Thymus (tissue), 14 donors: ENCODE data around the gene CELA1. TPM values are rescaled to one million over a fixed set of nuclear protein-coding genes. Genes with fewer than 3 reads are reported as not detected.

ENCODE experiments used
- DNase-seq, 9 donors: peaks; one replicate each; pipeline ENCODE4 v3.0.0-alpha.2; 2013; ENCODE audit warnings: low spot score in 9 of 9, low read depth in 6 of 9, missing footprints in 1 of 9
- H3K27ac ChIP-seq, 2 donors: one replicate each; pipeline ENCODE4 v1.5.1; 2013; ENCODE audit warnings: control low read depth in 1 of 2, low read depth in 1 of 2, low read length in 1 of 2, mild to moderate bottlenecking in 1 of 2, moderate library complexity in 1 of 2
- H3K27me3 ChIP-seq, 2 donors: one replicate each; pipeline ENCODE4 v1.5.1; 2013; ENCODE audit warnings: low read length in 1 of 2; ENCODE audit not compliant: control insufficient read depth in 2 of 2, insufficient read depth in 1 of 2
- H3K36me3 ChIP-seq, 2 donors: one replicate each; pipeline ENCODE4 v1.5.1; 2013; ENCODE audit warnings: low read length in 1 of 2, mild to moderate bottlenecking in 1 of 2, moderate library complexity in 1 of 2; ENCODE audit not compliant: control insufficient read depth in 2 of 2, insufficient read depth in 2 of 2
- H3K4me1 ChIP-seq, 2 donors: one replicate each; pipeline ENCODE4 v1.5.1; 2013; ENCODE audit warnings: low read length in 2 of 2; ENCODE audit not compliant: control insufficient read depth in 2 of 2, insufficient read depth in 2 of 2
- H3K4me3 ChIP-seq, 2 donors: one replicate each; pipeline ENCODE4 v1.5.1; 2013; ENCODE audit warnings: low read length in 2 of 2, control low read depth in 1 of 2, mild to moderate bottlenecking in 1 of 2
- H3K9me3 ChIP-seq, 2 donors: one replicate each; pipeline ENCODE4 v1.5.1; 2013; ENCODE audit warnings: low read length in 1 of 2, mild to moderate bottlenecking in 1 of 2; ENCODE audit not compliant: control insufficient read depth in 2 of 2, insufficient read depth in 1 of 2
- WGBS: extraction: QIAGEN DNeasy Blood & Tissue Kit; methylation state at CpG from one replicate; pipeline ENCODE4 v1.1.7; 2013; 5-methylcytosine and 5-hydroxymethylcytosine counted together
- long read RNA-seq, 10 donors: transcript quantifications; one replicate each; lab custom pipeline, GENCODE V29; 2026
- polyA plus RNA-seq: library from polyadenylated mRNA; stranded (reverse); fragments of 200-250 nt; gene quantifications from one replicate; pipeline ENCODE4 v1.2.3, GENCODE V29; 2013
- total RNA-seq: library from RNA; stranded (reverse); fragments of 120-200 nt; gene quantifications from one replicate; pipeline ENCODE4 v1.2.4, GENCODE V29; 2013
- donor health status: healthy.

Gene CELA1
- total RNA-seq (0.09 TPM), polyA plus RNA-seq (0.71 TPM)
- long read RNA-seq, donor 1: 0 reads
- long read RNA-seq, donor 2: 0 reads
- long read RNA-seq, donor 3: 0 reads
- long read RNA-seq, donor 4: 0 reads
- long read RNA-seq, donor 5: 0 reads
- long read RNA-seq, donor 6: 0 reads
- long read RNA-seq, donor 7: 0 reads
- long read RNA-seq, donor 8: 0 reads
- long read RNA-seq, donor 9: 0 reads
- long read RNA-seq, donor 10: 0 reads

DNA sequence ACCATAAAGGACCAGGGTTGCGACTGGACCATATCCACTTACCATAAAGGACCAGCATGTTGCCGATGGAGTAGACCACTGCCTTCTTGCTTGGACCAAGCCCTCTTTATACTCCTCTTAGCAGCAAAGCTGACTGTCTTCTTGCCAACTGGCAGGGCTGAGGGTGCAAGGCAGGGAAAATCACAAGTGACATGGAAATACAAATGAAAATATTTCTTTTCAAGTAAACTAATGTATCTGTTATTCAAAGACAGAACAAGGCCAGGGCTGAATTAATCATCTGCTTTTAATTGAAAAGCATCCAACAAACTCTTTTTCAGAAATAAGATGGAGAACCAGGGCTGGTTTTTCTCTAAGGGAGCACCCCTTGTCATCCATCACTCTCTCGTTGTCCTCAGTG lies at the start of gene CELA1:
CELA1 (minus strand) TSS at position 99 of the 400 bp plus-strand sequence; CDS start at position 58, 41 bp downstream.
- Histone ChIP-seq H3K36me3 (no peaks in the 10 kb centered on the region), H3K27me3 (no peaks in the 10 kb centered on the region), H3K4me3 (no peak within 1 kb of the TSS), H3K4me1 (peaks cover 9 to 22% of the 10 kb centered on the region in 2 donors), H3K9me3 (no peaks in the 10 kb centered on the region), H3K27ac (no peak within 1 kb of the TSS)
- DNase-seq: no peak
- WGBS: 94% methylated on average over 3 of the region's 3 CpGs

DNA sequence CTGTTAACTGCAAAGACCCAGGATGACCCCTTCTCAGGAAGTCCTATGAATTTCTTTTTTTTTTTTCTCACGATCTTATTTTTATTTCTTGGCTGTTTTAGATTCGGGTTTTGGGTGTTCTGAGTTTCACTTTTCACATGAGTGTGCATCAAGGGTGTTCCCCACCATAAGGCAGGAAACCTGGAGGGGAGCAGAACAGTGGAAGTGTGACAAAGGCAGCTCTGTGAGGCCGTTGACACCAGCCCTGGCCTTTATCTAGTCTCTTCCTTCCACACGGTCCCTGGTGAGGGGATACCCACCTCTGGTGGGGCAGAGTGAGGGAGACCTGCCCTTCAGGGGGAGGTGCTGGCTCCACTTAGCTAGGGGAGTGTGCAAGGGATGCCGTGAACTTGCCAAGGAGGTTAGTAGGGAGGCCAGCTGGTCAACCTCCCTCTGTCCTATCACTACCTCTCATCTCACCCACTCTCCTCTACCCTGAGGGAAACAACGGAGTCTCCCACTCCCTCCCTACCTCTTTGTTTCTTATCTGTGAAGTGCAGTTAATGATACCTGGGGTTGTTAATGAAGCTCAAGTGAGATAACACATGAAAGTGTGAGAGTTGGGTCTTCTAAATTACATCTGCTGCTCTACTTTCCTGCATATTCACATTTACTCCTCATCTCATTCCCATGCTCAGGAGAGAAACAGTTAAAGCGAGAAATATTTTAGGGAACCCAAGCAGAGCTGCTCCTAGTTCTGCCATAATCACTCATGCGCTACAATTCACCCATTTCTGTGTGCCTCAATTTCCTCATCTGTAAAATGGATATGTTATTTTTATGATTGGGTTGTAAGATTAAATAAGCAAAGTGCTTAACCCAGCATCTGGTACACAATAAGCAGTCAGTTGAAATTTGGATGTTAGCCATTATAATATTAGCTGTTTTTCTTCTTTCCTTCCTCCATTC lies 49.1 kb upstream of the CELA1 start:
- Histone ChIP-seq H3K4me3 (no peak overlapping the region), H3K4me1 (peaks cover 37 to 49% of the 10 kb centered on the region in 2 donors), H3K9me3 (peaks cover 0 to 2% of the 10 kb centered on the region in 2 donors), H3K27me3 (peaks cover 0 to 14% of the 10 kb centered on the region in 2 donors), H3K36me3 (no peaks in the 10 kb centered on the region), H3K27ac (peak overlapping the region; percentile 8 to 15)
- WGBS: 32% methylated on average over 8 of the region's 8 CpGs
- DNase-seq: peak in 1 of 9 donors; percentile 41

DNA sequence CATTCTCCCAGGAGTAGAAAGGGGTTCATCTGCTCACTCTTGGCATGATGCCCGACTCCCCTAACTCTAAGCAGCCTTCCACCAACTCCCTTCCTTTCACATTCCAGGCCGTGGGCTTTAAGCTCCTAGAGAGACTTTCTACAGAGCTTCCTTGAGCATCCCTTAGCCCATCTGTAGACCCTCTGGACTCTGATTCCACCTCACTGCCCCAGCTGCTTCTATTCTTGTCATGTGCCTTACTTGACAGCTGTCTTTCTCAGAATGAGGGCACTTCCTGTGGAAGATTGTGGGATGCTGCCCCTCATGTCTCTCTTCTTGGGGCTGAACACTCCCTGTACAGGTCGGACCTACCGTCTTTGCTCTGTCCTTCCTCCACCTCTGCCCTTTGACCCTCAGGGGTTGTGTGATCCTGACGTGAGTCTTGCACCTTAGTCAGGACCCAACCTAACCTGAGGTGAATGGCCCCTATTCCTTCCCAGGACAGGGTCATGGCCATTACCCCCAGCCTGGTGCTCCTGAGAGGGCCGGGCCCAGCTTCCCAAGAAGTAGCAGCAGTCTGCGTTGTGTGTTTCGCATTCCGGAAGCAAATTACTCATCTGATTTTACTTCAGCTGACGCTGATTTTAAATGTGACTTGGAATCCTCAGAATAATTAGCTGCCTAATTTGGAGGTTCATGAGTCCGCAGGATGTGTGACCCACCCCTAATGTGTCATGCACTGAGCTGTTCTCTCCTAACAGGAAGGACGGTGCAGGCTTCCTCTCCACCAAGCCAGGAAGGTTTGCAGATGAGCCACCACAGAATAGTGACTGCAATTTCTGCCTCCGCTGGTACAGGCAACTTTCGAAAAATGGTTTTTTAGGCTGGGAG lies 47.4 kb upstream of the CELA1 start:
- H3K27me3 ChIP-seq: peaks cover 0 to 14% of the 10 kb centered on the region in 2 donors
- H3K36me3 ChIP-seq: no peaks in the 10 kb centered on the region
- H3K9me3 ChIP-seq: peaks cover 0 to 2% of the 10 kb centered on the region in 2 donors
- H3K27ac ChIP-seq: no peak overlapping the region
- no peak overlapping the region for H3K4me3 ChIP-seq
- WGBS: 66% methylated on average over 14 of the region's 14 CpGs
- DNase-seq: peak in 1 of 9 donors; percentile 55
- H3K4me1 ChIP-seq: peaks cover 37 to 62% of the 10 kb centered on the region in 2 donors

DNA sequence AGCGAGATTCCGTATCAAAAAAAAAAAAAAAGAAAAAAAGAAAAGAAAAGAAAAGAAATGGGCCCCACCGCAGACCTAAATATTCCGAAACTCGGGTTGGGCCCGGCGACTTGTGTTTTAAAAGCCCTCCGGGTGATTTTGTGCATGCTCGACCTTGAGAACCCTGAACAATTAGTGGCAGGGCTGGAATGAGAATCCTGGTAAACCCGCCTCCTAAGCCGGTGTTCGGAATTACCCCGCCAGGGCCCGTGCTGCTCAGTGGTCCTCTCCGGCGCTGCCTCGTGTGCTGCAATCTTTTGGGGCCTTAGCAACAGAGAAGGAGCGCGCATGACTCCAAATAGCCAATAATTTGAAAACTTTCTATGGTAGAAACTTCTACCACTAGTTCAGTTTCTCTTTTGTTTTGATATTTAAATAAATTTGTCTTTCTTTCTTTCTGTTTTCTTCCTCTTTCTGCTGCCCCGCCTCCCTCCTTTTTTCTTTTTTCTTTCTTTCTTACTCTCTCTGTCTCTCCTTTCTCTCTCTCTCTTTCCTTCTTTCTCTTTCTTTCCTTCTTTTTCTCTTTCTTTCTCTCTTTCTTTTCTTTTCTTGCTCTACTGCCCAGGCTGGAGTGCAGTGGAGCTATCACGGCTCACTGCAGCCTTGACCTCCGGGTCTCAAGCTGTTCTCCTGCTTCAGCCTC lies 46.2 kb upstream of the CELA1 start:
- H3K27ac ChIP-seq: no peak overlapping the region
- WGBS: 46% methylated on average over 22 of the region's 22 CpGs
- DNase-seq: peak in 1 of 9 donors; percentile 24

DNA sequence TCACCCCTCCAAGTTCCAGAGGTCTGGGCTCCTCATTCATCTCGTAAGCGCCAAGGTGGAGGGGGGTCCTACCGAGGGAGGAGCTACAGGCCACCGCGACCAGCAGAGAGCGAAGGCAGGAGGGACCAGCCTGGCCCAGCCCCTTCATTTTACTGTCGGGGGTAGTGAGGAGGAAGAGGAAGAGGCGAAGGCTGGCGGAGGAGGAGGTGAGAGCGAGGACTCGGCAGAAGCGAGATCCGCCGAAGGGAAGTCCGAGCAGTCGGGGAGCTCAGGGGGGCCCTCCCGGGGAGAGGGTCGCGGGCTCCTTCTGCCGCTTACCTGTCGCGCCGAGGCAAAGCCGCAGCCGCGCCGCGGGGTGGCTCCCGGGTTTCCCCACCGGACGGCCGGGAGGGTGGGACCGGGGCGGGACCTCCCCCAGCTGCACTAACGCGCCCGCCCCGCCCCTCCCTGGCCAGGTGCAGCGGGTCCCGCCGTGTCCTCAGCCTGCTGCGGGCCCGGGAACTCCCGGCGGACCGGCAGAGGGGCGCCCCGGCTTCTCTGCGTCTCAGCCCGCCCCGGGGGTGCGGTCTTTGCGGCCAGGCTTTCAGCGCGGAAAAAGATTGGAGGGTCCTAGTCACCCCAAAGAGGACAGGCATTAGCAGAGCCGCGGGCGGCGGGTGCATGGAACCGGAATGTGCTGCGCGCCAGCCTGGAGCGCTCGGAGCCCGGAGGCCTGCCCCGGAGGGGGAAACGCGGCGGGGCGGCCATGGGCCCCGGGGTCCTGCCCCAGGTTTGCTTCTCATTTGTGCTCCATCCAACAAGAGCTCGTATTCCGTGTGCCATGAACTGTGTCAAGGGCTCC lies 45.0 kb upstream of the CELA1 start, which contains the start of gene GALNT6:
GALNT6 (minus strand) TSS at position 124 of the 841 bp plus-strand sequence. CDS start 11,625 bp downstream, outside the sequence.
- WGBS: under 1% methylated on average over 73 of the region's 73 CpGs
- DNase-seq: peak in 7 of 9 donors; percentile 48 to 80 (median 64)

More for the DNA sequence above, 46.2 kb upstream of the CELA1 start:
- Histone ChIP-seq H3K27me3 (peaks cover 0 to 14% of the 10 kb centered on the region in 2 donors), H3K36me3 (no peaks in the 10 kb centered on the region), H3K4me3 (peak overlapping the region in 1 of 2 donors; percentile 15), H3K9me3 (peaks cover 0 to 2% of the 10 kb centered on the region in 2 donors), H3K4me1 (peaks cover 37 to 74% of the 10 kb centered on the region in 2 donors)

DNA sequence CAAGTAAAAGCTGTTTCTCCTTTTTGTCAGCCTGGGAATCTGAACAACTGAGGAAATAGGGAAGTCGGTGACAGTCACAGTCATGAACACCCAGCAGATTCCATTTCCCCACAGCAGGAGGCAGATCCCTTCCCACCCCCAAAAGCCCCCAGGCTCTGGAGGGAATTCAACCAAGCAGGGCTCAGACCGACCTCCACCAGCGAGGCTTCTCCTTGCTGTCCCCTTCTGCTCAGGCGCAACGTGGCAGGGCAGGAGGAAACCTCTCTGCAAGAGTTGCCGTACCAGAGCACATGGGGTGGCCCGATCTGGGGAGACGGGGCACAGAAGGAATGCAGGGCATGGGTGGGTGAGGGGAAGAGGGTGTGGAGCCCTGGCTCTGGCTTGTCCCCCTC lies 44.4 kb upstream of the CELA1 start:
- Histone ChIP-seq H3K4me1 (peaks cover 44 to 90% of the 10 kb centered on the region in 2 donors), H3K27ac (peak overlapping the region in 1 of 2 donors; percentile 63), H3K4me3 (peak overlapping the region; percentile 62 to 70), H3K36me3 (no peaks in the 10 kb centered on the region), H3K9me3 (peaks cover 0 to 2% of the 10 kb centered on the region in 2 donors), H3K27me3 (peaks cover 0 to 14% of the 10 kb centered on the region in 2 donors)
- 3% methylated on average over 8 of the region's 8 CpGs for WGBS
- DNase-seq: peak in 2 of 9 donors; percentile 35 to 64

More for the DNA sequence above, 45.0 kb upstream of the CELA1 start, which contains the start of gene GALNT6:
- Histone ChIP-seq H3K4me3 (peak within 1 kb of the TSS; percentile 62 to 70), H3K27me3 (peaks cover 0 to 14% of the 10 kb centered on the region in 2 donors), H3K4me1 (peaks cover 41 to 84% of the 10 kb centered on the region in 2 donors), H3K9me3 (peaks cover 0 to 2% of the 10 kb centered on the region in 2 donors), H3K36me3 (no peaks in the 10 kb centered on the region), H3K27ac (peak within 1 kb of the TSS; percentile 36 to 63)

DNA sequence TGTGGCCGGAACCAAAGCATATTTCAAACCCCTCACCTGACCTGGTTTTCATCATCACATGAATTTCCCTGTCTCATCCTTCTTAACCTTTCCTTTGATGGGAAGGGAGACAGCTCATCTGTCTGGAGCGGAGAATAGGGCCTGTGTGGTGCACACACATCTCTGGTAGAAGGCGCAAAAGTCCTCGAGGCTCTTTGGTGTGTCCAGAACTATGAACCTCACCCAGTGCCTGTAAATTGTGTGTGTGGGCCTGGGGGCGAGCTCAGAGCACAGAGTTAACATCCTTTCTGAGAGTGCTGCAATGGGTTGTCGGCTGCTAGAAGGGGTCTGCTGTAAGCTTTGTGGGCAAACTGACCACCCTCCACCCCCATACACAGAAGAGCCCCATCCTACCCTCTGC lies 44.0 kb upstream of the CELA1 start:
- no peak for DNase-seq
- Histone ChIP-seq H3K27ac (peak overlapping the region in 1 of 2 donors; percentile 63), H3K27me3 (peaks cover 0 to 14% of the 10 kb centered on the region in 2 donors), H3K9me3 (peaks cover 0 to 2% of the 10 kb centered on the region in 2 donors), H3K4me3 (peak overlapping the region; percentile 62 to 70), H3K4me1 (peaks cover 41 to 90% of the 10 kb centered on the region in 2 donors), H3K36me3 (no peaks in the 10 kb centered on the region)
- WGBS: 72% methylated on average over 6 of the region's 6 CpGs
